ENCODE data around the gene RRM1.
A peak's percentile ranks its signal among the peaks of the same experiment; 100 is the strongest.

RRM1 gene

DNA sequence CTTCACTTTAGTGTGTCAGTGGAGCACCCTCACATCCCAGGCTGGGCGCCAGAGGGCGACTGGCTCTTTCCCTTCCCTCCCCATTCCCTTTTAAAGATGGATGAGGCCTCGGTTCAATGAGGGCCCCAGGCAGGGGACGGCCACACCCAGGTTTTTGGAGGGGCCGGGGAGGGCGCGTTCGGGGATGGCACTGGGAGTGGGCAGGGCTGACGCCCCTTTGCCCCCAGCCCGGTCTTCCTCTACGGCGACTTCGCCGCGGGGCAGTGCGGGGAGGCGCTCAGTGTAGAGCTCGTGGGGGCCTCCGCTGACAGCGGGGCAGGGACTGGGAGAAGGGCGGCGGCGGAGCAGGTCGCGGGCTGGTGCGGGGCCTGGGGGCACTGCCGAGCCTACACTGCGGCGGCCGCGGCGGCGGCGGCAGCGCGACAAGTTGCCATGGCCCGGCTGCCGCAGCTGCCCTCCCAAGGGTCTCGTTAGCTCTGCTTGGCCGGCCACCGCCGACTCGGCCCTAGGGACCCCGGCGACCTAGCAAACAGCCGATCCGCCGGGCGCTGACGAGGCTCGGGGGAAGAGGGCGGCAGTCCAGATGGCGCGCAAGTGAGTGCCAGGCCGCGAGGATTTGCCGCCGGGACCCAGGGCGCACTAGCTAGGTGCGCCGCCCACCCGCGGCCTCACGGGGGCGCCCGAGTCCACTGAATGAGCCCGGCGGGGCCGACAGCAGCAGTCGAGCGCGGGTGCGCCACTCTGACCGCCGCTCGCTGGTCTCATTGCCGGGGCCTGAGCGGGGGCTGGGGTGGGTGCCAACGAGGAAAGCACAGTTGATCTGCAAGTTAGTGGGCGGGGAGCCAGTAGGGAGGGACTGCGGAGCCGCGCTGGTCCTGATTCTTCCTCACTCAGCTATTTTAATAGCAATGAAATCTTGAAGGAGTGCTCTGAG, 92.7 kb downstream of the RRM1 start:
- DNase-seq (ENCODE audit: low spot score) = peak; percentile 81
